BE2C (cell line): ENCODE measurements around the gene SLC2A1.

ENCODE experiments used
- DNase-seq: peaks from one replicate; pipeline ENCODE4 v3.0.0-alpha.2; 2020
- H3K27me3 ChIP-seq: fragments of 250-450 bp; sonication (Bioruptor Pico); 2 replicates; pipeline ENCODE4 v1.5.1; 2020; ENCODE audit warnings: mild to moderate bottlenecking
- H3K36me3 ChIP-seq: fragments of 250-450 bp; sonication (Bioruptor Pico); 2 replicates; pipeline ENCODE4 v1.5.1; 2020; ENCODE audit warnings: mild to moderate bottlenecking
- H3K4me1 ChIP-seq: fragments of 250-450 bp; sonication (Bioruptor Pico); 2 replicates; pipeline ENCODE4 v1.5.1; 2020
- H3K4me3 ChIP-seq: 2 replicates; pipeline ENCODE4 v1.5.1; 2011; ENCODE audit warnings: low read depth, low read length
- H3K9me3 ChIP-seq: fragments of 250-450 bp; sonication (Bioruptor Pico); 2 replicates; pipeline ENCODE4 v1.5.1; 2020
- CTCF ChIP-seq: IDR thresholded peaks from 2 replicates; pipeline ENCODE4 v1.5.1; 2012; ENCODE audit warnings: mild to moderate bottlenecking, low read depth, low read length

SLC2A1 gene

GRCh38 chr1:42964044-42964812, 5.6 kb upstream of the SLC2A1 start:
- no peak for DNase-seq
- Histone ChIP-seq H3K36me3 (no peaks in the 10 kb centered on the region), H3K9me3 (no peaks in the 10 kb centered on the region), H3K27me3 (no peaks in the 10 kb centered on the region), H3K4me3 (no peak overlapping the region), H3K4me1 (peaks cover 9% of the 10 kb centered on the region)
- no peak for TF ChIP-seq CTCF

GRCh38 chr1:42963378-42964043, 4.8 kb upstream of the SLC2A1 start:
- Histone ChIP-seq H3K9me3 (no peaks in the 10 kb centered on the region), H3K36me3 (no peaks in the 10 kb centered on the region), H3K4me3 (peak overlapping the region; percentile 29), H3K4me1 (peaks cover 9% of the 10 kb centered on the region), H3K27me3 (no peaks in the 10 kb centered on the region)
- no peak for DNase-seq
- TF ChIP-seq CTCF: no peak

- Histone ChIP-seq H3K4me3 (peak overlapping the region; percentile 29; the same call in 1 of the 2 replicates), H3K27me3 (no peaks in the 10 kb centered on the region), H3K36me3 (no peaks in the 10 kb centered on the region), H3K4me1 (peaks cover 9% of the 10 kb centered on the region), H3K9me3 (no peaks in the 10 kb centered on the region)
- peak; percentile 49 for DNase-seq
- no peak for TF ChIP-seq CTCF
Observed at GRCh38 chr1:42962641-42963377, 4.1 kb upstream of the SLC2A1 start.

- peaks cover 9% of the 10 kb centered on the region for H3K4me1 ChIP-seq
- H3K36me3 ChIP-seq: no peaks in the 10 kb centered on the region
- H3K9me3 ChIP-seq: no peaks in the 10 kb centered on the region
- no peak for DNase-seq
- H3K27me3 ChIP-seq: no peaks in the 10 kb centered on the region
- no peak overlapping the region for H3K4me3 ChIP-seq
- TF ChIP-seq CTCF: no peak
Observed at GRCh38 chr1:42961312-42962091, 2.8 kb upstream of the SLC2A1 start.

- Histone ChIP-seq H3K27me3 (no peaks in the 10 kb centered on the region), H3K4me1 (peaks cover 9% of the 10 kb centered on the region)
Observed at GRCh38 chr1:42960566-42961311, 2.1 kb upstream of the SLC2A1 start.

More at GRCh38 chr1:42960566-42961311, 2.1 kb upstream of the SLC2A1 start:
- no peak overlapping the region for H3K4me3 ChIP-seq
- no peaks in the 10 kb centered on the region for H3K9me3 ChIP-seq
- TF ChIP-seq CTCF: no peak
- no peaks in the 10 kb centered on the region for H3K36me3 ChIP-seq
- no peak for DNase-seq
